ENCODE results near the gene COL21A1. TPM values are rescaled to one million over a fixed set of nuclear protein-coding genes. Genes with fewer than 3 reads are reported as not detected.

COL21A1 gene
- total RNA-seq, 1 donor from 2014 or later: not detected

- no peak overlapping the region for H3K4me3 ChIP-seq (ENCODE audit: low read depth, low read length)
- TF ChIP-seq CTCF (conservative IDR thresholded peaks at IDR 0.05; ENCODE audit: low read depth, low read length): no peak
- DNase-seq (ENCODE audit: low read depth): no peak
These were observed 196.2 kb downstream of the COL21A1 start for GRCh38 chr6:56051202-56051598.

- no peak for DNase-seq (ENCODE audit: low read depth)
- no peak overlapping the region for H3K4me3 ChIP-seq (ENCODE audit: low read depth, low read length)
- TF ChIP-seq CTCF (conservative IDR thresholded peaks at IDR 0.05; ENCODE audit: low read depth, low read length): no peak
These were observed 196.7 kb downstream of the COL21A1 start for GRCh38 chr6:56050530-56051201.

- no peak for TF ChIP-seq CTCF (conservative IDR thresholded peaks at IDR 0.05; ENCODE audit: low read depth, low read length)
- DNase-seq (ENCODE audit: low read depth): no peak
- no peak overlapping the region for H3K4me3 ChIP-seq (ENCODE audit: low read depth, low read length)
These were observed 198.8 kb downstream of the COL21A1 start for GRCh38 chr6:56048601-56049000.

GRCh38 chr6:56047931-56048540 is 199.3 kb downstream of the COL21A1 start:
- no peak for DNase-seq (ENCODE audit: low read depth)
- TF ChIP-seq CTCF (conservative IDR thresholded peaks at IDR 0.05; ENCODE audit: low read depth, low read length): no peak
- H3K4me3 ChIP-seq (ENCODE audit: low read depth, low read length): no peak overlapping the region

GRCh38 chr6:56046576-56046975 is 200.8 kb downstream of the COL21A1 start:
- H3K4me3 ChIP-seq (ENCODE audit: low read depth, low read length): no peak overlapping the region
- no peak for DNase-seq (ENCODE audit: low read depth)
- no peak for TF ChIP-seq CTCF (conservative IDR thresholded peaks at IDR 0.05; ENCODE audit: low read depth, low read length)

GRCh38 chr6:56043761-56044160 is 203.6 kb downstream of the COL21A1 start:
- TF ChIP-seq CTCF (conservative IDR thresholded peaks at IDR 0.05; ENCODE audit: low read depth, low read length): no peak
- no peak overlapping the region for H3K4me3 ChIP-seq (ENCODE audit: low read depth, low read length)
- no peak for DNase-seq (ENCODE audit: low read depth)

GRCh38 chr6:56043076-56043475 is 204.3 kb downstream of the COL21A1 start:
- TF ChIP-seq CTCF (conservative IDR thresholded peaks at IDR 0.05; ENCODE audit: low read depth, low read length): no peak
- no peak for DNase-seq (ENCODE audit: low read depth)
- no peak overlapping the region for H3K4me3 ChIP-seq (ENCODE audit: low read depth, low read length)

Data from epithelial cell of proximal tubule (primary cell).